Activated T-cell treated with anti-CD3 and anti-CD28 coated beads, Interleukin-2, amount 50 U/mL, for 24 hours (primary cell): ENCODE results near the gene MBNL1.

Source experiments
- DNase-seq: peaks from one replicate; pipeline ENCODE4 v3.0.0-alpha.2; 2020
- H3K27ac Mint-ChIP-seq: 2 replicates; pipeline ENCODE4 v1.8.0; 2020; ENCODE audit warnings: mild to moderate bottlenecking, mixed read lengths
- H3K27me3 Mint-ChIP-seq: 2 replicates; pipeline ENCODE4 v1.8.0; 2020; ENCODE audit warnings: mixed read lengths
- H3K36me3 Mint-ChIP-seq: 2 replicates; pipeline ENCODE4 v1.8.0; 2020; ENCODE audit warnings: low read depth, mixed read lengths
- H3K4me1 Mint-ChIP-seq: 2 replicates; pipeline ENCODE4 v1.8.0; 2020; ENCODE audit warnings: low read depth, mixed read lengths
- H3K4me3 Mint-ChIP-seq: 2 replicates; pipeline ENCODE4 v1.8.0; 2020; ENCODE audit warnings: mild to moderate bottlenecking, moderate library complexity, mixed read lengths
- H3K9me3 Mint-ChIP-seq: 2 replicates; pipeline ENCODE4 v1.8.0; 2020; ENCODE audit warnings: mixed read lengths

The MBNL1 gene

GRCh38 chr3:152276681-152277080 is 8.0 kb downstream of the MBNL1 start:
- Mint-ChIP-seq H3K4me3 (peak overlapping the region; percentile 41), H3K27ac (peak overlapping the region; percentile 85), H3K36me3 (peaks cover 27% of the 10 kb centered on the region), H3K9me3 (no peaks in the 10 kb centered on the region), H3K27me3 (no peaks in the 10 kb centered on the region), H3K4me1 (peaks cover 77% of the 10 kb centered on the region)
- DNase-seq = no peak

- Mint-ChIP-seq H3K4me3 (peak overlapping the region; percentile 25), H3K4me1 (peaks cover 78% of the 10 kb centered on the region), H3K27me3 (no peaks in the 10 kb centered on the region), H3K36me3 (peaks cover 22% of the 10 kb centered on the region), H3K27ac (peak overlapping the region; percentile 84), H3K9me3 (no peaks in the 10 kb centered on the region)
- no peak for DNase-seq
Measured at GRCh38 chr3:152277198-152277597, 8.5 kb downstream of the MBNL1 start.

DNA sequence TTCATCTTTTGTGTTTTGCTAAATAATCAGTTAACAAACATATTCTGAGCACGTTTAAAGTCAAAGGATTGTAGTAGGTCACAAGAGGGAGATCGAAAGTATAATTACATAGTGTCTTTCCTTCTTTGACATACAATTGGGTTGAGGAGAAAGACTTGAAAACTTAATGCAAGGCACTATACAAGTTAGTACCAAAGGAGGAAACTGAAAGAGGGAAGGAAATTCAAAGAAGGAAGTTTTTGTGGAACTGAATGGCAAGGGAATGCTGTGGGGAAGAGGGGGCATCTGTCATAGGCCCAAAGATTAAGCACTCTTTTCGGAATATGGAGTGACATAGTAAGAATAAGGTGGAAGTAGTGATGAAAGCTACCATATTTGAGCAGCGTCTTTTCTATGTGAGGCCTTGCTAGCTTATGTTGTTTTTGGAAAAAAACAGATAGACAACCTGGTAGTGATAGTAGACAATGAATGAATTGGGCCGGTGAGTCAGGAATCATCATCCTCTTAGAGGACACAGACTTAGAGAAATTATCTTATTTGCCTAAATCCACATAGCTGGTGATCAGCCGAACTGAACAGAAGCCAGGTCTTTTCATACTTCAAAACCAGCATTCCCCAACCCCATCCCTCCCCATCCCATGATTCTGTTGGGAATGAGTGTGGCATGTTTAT is 10.2 kb downstream of the MBNL1 start:
- Mint-ChIP-seq H3K27ac (peak overlapping the region; percentile 92), H3K27me3 (no peaks in the 10 kb centered on the region)

GRCh38 chr3:152279479-152279878 is 10.8 kb downstream of the MBNL1 start:
- Mint-ChIP-seq H3K9me3 (no peaks in the 10 kb centered on the region), H3K27me3 (no peaks in the 10 kb centered on the region), H3K36me3 (peaks cover 8% of the 10 kb centered on the region), H3K27ac (peak overlapping the region; percentile 92), H3K4me1 (peaks cover 78% of the 10 kb centered on the region), H3K4me3 (peak overlapping the region; percentile 59)
- no peak for DNase-seq

More for the DNA sequence above, 10.2 kb downstream of the MBNL1 start:
- Mint-ChIP-seq H3K36me3 (peaks cover 12% of the 10 kb centered on the region), H3K9me3 (no peaks in the 10 kb centered on the region), H3K4me3 (peak overlapping the region; percentile 59), H3K4me1 (peaks cover 79% of the 10 kb centered on the region)
- DNase-seq = no peak

- H3K27me3 Mint-ChIP-seq = no peaks in the 10 kb centered on the region
- peaks cover 81% of the 10 kb centered on the region for H3K4me1 Mint-ChIP-seq
- DNase-seq = no peak
- peak overlapping the region; percentile 59 for H3K4me3 Mint-ChIP-seq
- H3K27ac Mint-ChIP-seq = peak overlapping the region; percentile 90
- H3K9me3 Mint-ChIP-seq = no peaks in the 10 kb centered on the region
- peaks cover 12% of the 10 kb centered on the region for H3K36me3 Mint-ChIP-seq
Measured at GRCh38 chr3:152280539-152280938, 11.8 kb downstream of the MBNL1 start.

DNA sequence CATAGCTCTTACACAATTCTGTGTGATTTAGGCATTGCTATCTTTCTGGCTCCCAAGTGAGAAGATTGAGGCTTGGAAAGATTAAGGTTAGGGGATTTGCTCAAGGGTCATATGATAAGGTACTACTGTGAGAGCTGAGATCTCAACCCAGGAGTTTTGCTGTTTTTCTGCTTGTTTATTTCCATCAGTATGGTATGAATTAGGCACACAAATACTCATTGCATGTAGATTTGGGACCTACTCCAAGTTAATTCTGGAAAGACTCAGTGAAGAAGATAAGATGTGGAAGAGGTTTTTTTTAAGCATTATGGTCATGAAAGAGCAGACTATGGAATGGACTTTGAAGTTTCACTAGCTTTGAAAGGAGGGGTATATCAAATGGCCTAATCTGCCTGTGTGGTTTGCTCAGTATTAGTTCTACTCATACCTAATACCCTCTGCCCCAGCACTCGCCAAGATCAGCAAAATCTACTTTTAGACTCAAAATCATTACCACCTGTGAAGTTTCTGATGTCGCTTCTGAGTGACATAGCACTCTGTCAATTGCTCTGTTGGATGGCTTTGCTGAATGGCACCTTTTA is 12.5 kb downstream of the MBNL1 start:
- Mint-ChIP-seq H3K4me3 (peak overlapping the region; percentile 26), H3K27ac (peak overlapping the region; percentile 85), H3K9me3 (no peaks in the 10 kb centered on the region), H3K27me3 (no peaks in the 10 kb centered on the region), H3K36me3 (peaks cover 17% of the 10 kb centered on the region), H3K4me1 (peaks cover 82% of the 10 kb centered on the region)
- DNase-seq = no peak

DNA sequence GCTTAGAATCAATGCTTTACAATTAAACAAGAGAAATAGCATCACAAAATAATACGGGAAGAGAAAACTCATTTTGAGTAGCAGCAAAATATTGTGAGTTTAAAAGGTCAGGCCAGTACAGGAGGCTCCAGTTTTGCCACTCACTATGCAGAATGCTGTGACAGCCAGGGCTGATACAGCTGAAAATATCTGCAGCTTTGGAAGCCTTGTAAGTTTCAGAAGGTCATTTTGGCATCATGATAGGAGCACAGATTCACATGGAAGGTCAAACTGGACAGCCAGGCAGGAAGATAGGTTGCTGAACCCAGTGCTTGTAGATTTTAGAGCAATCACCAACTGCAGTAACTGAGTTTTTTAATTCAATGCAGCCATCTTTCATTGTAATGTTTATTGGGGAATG is 14.1 kb downstream of the MBNL1 start:
- Mint-ChIP-seq H3K4me3 (peak overlapping the region; percentile 2), H3K27me3 (no peaks in the 10 kb centered on the region), H3K36me3 (peaks cover 20% of the 10 kb centered on the region), H3K4me1 (peaks cover 81% of the 10 kb centered on the region), H3K27ac (peak overlapping the region; percentile 70), H3K9me3 (no peaks in the 10 kb centered on the region)
- no peak for DNase-seq

DNA sequence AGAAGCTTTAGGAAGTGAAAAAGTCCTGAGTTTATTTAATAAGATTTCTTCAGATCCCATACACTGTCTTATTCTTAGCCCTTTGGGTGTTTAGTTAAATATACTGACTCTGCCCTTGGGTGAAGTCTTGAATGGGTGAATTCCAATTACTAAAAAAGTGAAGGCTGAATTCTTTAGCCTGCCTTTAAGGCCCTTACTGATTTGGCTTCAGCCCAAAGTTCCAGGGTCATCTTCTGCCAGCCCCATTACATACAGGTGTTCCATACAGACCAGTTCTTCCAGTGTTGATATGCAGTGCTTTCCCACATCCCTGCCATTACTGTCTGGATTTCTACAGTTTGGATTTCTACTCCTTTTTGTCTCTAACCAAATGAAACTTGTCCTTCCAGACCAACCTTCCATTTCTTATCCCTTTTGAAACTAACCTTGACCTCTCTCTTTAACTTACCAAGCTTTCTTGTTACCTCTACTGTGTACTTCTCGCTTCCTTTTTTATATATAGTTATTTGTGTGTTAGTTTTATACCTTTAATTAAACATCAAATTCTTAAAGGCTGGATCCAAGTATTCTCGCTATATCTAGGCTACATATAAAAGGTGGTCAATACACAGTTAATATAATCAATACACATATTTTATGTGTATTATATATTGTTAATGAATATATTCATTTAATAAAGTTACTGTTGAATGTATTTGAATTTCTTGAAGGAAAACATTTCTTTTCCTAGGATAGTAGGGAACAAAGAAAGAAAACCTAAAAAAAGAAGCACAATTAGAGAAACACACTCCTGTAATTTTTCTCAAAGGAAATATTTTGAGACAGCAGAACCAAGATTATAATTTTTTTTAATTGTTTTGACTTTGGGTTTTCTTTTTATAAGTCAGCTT is 15.0 kb downstream of the MBNL1 start:
- no peaks in the 10 kb centered on the region for H3K27me3 Mint-ChIP-seq
- peaks cover 81% of the 10 kb centered on the region for H3K4me1 Mint-ChIP-seq
- peak overlapping the region; percentile 91 for H3K27ac Mint-ChIP-seq
- H3K36me3 Mint-ChIP-seq = peaks cover 20% of the 10 kb centered on the region
- no peaks in the 10 kb centered on the region for H3K9me3 Mint-ChIP-seq
- DNase-seq = no peak
- H3K4me3 Mint-ChIP-seq = peak overlapping the region; percentile 2

DNA sequence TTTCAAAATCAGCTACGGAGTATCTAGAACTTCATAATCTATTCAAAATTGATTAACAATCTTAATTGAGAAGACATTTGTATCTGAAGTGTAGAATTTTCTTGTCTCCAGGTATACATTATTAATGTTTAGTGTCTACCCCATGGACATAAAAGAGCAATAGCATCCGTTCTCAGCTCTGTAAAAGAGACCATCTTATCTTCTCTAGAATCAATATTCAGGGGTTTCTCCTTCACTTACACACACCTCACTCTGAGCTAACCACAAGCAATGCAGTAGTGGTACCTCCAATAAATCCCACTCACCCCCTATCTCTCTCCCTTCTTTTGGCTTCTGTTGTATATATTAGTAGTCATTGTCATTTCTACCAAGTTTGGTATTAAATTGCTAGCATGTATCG is 16.2 kb downstream of the MBNL1 start:
- Mint-ChIP-seq H3K27me3 (no peaks in the 10 kb centered on the region), H3K9me3 (no peaks in the 10 kb centered on the region), H3K4me1 (peaks cover 81% of the 10 kb centered on the region), H3K4me3 (peak overlapping the region; percentile 61), H3K36me3 (peaks cover 22% of the 10 kb centered on the region), H3K27ac (peak overlapping the region; percentile 91)
- no peak for DNase-seq

DNA sequence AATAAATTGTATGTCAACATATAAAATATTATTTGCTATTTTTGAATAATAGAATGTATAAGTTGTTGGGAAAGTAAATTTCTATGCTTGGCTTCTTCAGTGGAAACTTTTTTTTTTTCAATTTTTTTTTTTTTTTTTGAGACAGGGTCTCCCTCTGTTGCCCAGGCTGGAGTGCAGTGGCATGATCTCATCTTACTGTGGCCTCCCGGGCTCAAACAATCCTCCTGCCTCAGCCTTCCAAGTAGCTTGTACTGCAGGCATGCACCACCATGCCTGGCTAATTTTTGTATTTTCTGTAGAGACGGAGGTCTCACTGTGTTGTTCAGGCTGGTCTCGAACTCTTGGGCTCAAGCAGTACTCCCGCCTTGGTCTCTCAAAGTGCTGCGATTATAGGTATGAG is 16.8 kb downstream of the MBNL1 start:
- no peaks in the 10 kb centered on the region for H3K27me3 Mint-ChIP-seq
- no peak for DNase-seq
- peak overlapping the region; percentile 87 for H3K27ac Mint-ChIP-seq
- no peaks in the 10 kb centered on the region for H3K9me3 Mint-ChIP-seq
- H3K4me1 Mint-ChIP-seq = peaks cover 81% of the 10 kb centered on the region
- H3K4me3 Mint-ChIP-seq = peak overlapping the region; percentile 61
- H3K36me3 Mint-ChIP-seq = peaks cover 23% of the 10 kb centered on the region

- Mint-ChIP-seq H3K36me3 (peaks cover 31% of the 10 kb centered on the region), H3K4me1 (peaks cover 84% of the 10 kb centered on the region), H3K27ac (peak overlapping the region; percentile 81), H3K9me3 (no peaks in the 10 kb centered on the region), H3K27me3 (no peaks in the 10 kb centered on the region), H3K4me3 (peak overlapping the region; percentile 51)
- DNase-seq = no peak
Measured at GRCh38 chr3:152287898-152288576, 19.3 kb downstream of the MBNL1 start.

- Mint-ChIP-seq H3K4me1 (peaks cover 84% of the 10 kb centered on the region), H3K27ac (no peak overlapping the region), H3K4me3 (no peak overlapping the region), H3K36me3 (peaks cover 33% of the 10 kb centered on the region), H3K27me3 (no peaks in the 10 kb centered on the region), H3K9me3 (no peaks in the 10 kb centered on the region)
- DNase-seq = no peak
Measured at GRCh38 chr3:152288681-152289080, 20.0 kb downstream of the MBNL1 start.

DNA sequence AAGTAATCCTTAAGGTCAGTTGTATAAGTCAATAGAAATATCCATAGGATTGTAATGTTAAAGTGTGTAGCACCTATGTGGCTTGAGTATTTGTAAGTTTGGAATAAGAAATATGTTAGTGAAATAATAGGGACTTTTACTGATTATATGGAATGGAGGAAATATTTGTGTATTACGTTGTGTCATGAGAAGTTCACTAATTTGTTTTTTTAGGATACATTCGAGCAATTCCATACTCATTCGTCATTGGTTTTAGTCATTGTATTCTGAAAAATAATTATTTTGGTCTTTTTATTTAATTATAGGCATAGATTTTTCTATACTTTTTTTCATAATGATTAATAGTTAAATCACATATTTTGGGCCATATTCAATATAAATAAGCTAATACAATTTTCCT is 21.0 kb downstream of the MBNL1 start:
- DNase-seq = no peak
- Mint-ChIP-seq H3K4me1 (peaks cover 80% of the 10 kb centered on the region), H3K27ac (peak overlapping the region; percentile 86), H3K27me3 (no peaks in the 10 kb centered on the region), H3K9me3 (no peaks in the 10 kb centered on the region), H3K36me3 (peaks cover 30% of the 10 kb centered on the region), H3K4me3 (no peak overlapping the region)

DNA sequence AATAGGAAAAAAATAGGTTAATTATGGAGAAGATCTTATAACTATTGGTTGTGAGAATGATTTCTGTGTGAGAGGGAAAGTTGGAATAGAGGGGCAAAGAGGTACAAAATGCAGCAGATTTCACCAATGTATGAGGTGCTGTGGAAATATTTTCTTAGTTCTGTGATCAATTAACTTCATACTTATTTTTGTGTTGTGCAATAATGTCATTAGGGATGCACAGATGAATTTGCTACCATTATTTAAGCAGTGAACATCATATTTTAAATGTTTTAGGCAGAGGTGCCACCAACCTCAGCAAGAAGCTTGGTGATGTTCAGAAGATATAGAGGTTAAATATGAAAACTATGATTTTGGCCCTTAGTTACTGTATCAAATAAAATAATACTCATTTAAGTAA is 21.6 kb downstream of the MBNL1 start:
- peaks cover 80% of the 10 kb centered on the region for H3K4me1 Mint-ChIP-seq
- peak overlapping the region; percentile 35 for H3K4me3 Mint-ChIP-seq
- peak overlapping the region; percentile 86 for H3K27ac Mint-ChIP-seq
- H3K27me3 Mint-ChIP-seq = no peaks in the 10 kb centered on the region
- H3K9me3 Mint-ChIP-seq = no peaks in the 10 kb centered on the region
- no peak for DNase-seq
- peaks cover 29% of the 10 kb centered on the region for H3K36me3 Mint-ChIP-seq
